COR-L47 (cell line): ENCODE measurements around the gene FMO3.

ENCODE experiments used
- DNase-seq: peaks from one replicate; lab custom pipeline; 2025; lab: John Stamatoyannopoulos, UW

Gene FMO3

GRCh38 chr1:171116676-171117075 lies 26.0 kb downstream of the FMO3 start:
- DNase-seq: no peak

GRCh38 chr1:171117085-171117484 lies 26.4 kb downstream of the FMO3 start:
- no peak for DNase-seq

- DNase-seq: no peak
Measured at GRCh38 chr1:171119648-171120047, 28.9 kb downstream of the FMO3 start.

- no peak for DNase-seq
Measured at GRCh38 chr1:171122299-171122698, 31.6 kb downstream of the FMO3 start.

GRCh38 chr1:171122893-171123292 lies 32.2 kb downstream of the FMO3 start:
- DNase-seq: no peak

- DNase-seq: no peak
Measured at GRCh38 chr1:171126504-171126903, 35.8 kb downstream of the FMO3 start.

GRCh38 chr1:171127099-171127498 lies 36.4 kb downstream of the FMO3 start:
- no peak for DNase-seq

- DNase-seq: no peak
Measured at GRCh38 chr1:171127501-171127900, 36.8 kb downstream of the FMO3 start.

- DNase-seq: no peak
Measured at GRCh38 chr1:171128463-171128862, 37.8 kb downstream of the FMO3 start.

GRCh38 chr1:171134204-171134923 lies 43.7 kb downstream of the FMO3 start:
- DNase-seq: no peak

GRCh38 chr1:171137580-171137979 lies 46.9 kb downstream of the FMO3 start:
- DNase-seq: no peak

- DNase-seq: no peak
Measured at GRCh38 chr1:171138980-171139379, 48.3 kb downstream of the FMO3 start.

GRCh38 chr1:171139890-171140289 lies 49.2 kb downstream of the FMO3 start:
- no peak for DNase-seq

- no peak for DNase-seq
Measured at GRCh38 chr1:171140401-171140800, 49.7 kb downstream of the FMO3 start.

GRCh38 chr1:171140956-171141687 lies 50.4 kb downstream of the FMO3 start:
- no peak for DNase-seq

GRCh38 chr1:171141688-171142415 lies 51.1 kb downstream of the FMO3 start:
- no peak for DNase-seq

- DNase-seq: no peak
Measured at GRCh38 chr1:171142416-171143385, 52.0 kb downstream of the FMO3 start.

GRCh38 chr1:171150156-171150555 lies 59.5 kb downstream of the FMO3 start:
- no peak for DNase-seq

GRCh38 chr1:171152549-171152948 lies 61.8 kb downstream of the FMO3 start:
- DNase-seq: no peak

GRCh38 chr1:171155484-171155883 lies 64.8 kb downstream of the FMO3 start:
- no peak for DNase-seq

- DNase-seq: no peak
Measured at GRCh38 chr1:171158096-171158495, 67.4 kb downstream of the FMO3 start.

GRCh38 chr1:171158551-171158950 lies 67.8 kb downstream of the FMO3 start:
- DNase-seq: no peak
